Tibial nerve (tissue), 3 donors: ENCODE data around the gene FOXL2NB.

Source experiments
- CTCF ChIP-seq, 5 experiments: fragments of 200-600 bp in 3 of 5; fragments of 450-650 bp in 2 of 5; sonication (generic) in 3 of 5; IDR thresholded peaks; one replicate each; pipeline ENCODE4 v1.5.1; 2016 to 2019; ENCODE audit warnings: antibody characterized with exemption in 5 of 5, mild to moderate bottlenecking in 3 of 5, moderate library complexity in 2 of 5
- POLR2A ChIP-seq, 2 donors: fragments of 450-650 bp; IDR thresholded peaks; one replicate each; pipeline ENCODE4 v1.6.1; 2017; ENCODE audit warnings: antibody characterized with exemption in 2 of 2, mild to moderate bottlenecking in 2 of 2, moderate library complexity in 2 of 2

- TF ChIP-seq POLR2A (IDR thresholded peaks at IDR 0.05) (no peak), CTCF (IDR thresholded peaks at IDR 0.05) (no peak)
Observed at GRCh38 chr3:138899351-138899991, 47.5 kb upstream of the FOXL2NB start.
